GM12874 (cell line): ENCODE results near the gene ANKRD13D.

Experiments used
- CTCF ChIP-seq: IDR thresholded peaks from 2 replicates; pipeline ENCODE4 v1.5.1; 2011; ENCODE audit warnings: low read depth, mild to moderate bottlenecking, control low read depth, low read length, moderate library complexity; ENCODE audit not compliant: insufficient read depth

Gene ANKRD13D

GRCh38 chr11:67284811-67285540 lies 4.1 kb upstream of the ANKRD13D start:
- no peak for TF ChIP-seq CTCF

- TF ChIP-seq CTCF: no peak
These were observed 3.3 kb upstream of the ANKRD13D start for GRCh38 chr11:67285541-67286498.

GRCh38 chr11:67286621-67287333 lies 2.3 kb upstream of the ANKRD13D start:
- TF ChIP-seq CTCF: no peak

GRCh38 chr11:67287355-67288197 lies 1.5 kb upstream of the ANKRD13D start:
- TF ChIP-seq CTCF: no peak

GRCh38 chr11:67288198-67288451 lies 978 bp upstream of the ANKRD13D start:
- no peak for TF ChIP-seq CTCF

- peak; percentile 61 for TF ChIP-seq CTCF
These were observed 464 bp upstream of the ANKRD13D start for GRCh38 chr11:67288452-67289225.
